Esophagus squamous epithelium (tissue), 4 donors: ENCODE data around the gene ACCS.

ENCODE experiments used
- CTCF ChIP-seq, 6 experiments: fragments of 450-650 bp in 4 of 6; fragments of 200-600 bp in 2 of 6; sonication (generic) in 2 of 6; IDR thresholded peaks; one replicate each; pipeline ENCODE4 v1.5.1; 2016 to 2019; ENCODE audit warnings: antibody characterized with exemption in 6 of 6, mild to moderate bottlenecking in 4 of 6, moderate library complexity in 4 of 6
- POLR2A ChIP-seq, 4 donors: fragments of 450-650 bp; IDR thresholded peaks; one replicate each; pipeline ENCODE4 v1.6.1; 2017; ENCODE audit warnings: antibody characterized with exemption in 4 of 4, mild to moderate bottlenecking in 4 of 4, moderate library complexity in 3 of 4

- no peak for TF ChIP-seq CTCF (IDR thresholded peaks at IDR 0.05)
- no peak for TF ChIP-seq POLR2A (IDR thresholded peaks at IDR 0.05)
Measured at GRCh38 chr11:44108260-44108659, 42.2 kb downstream of the ACCS start.
